Uterus (tissue), 4 donors: ENCODE results near the gene C1QTNF3. TPM values are rescaled to one million over a fixed set of nuclear protein-coding genes. Genes with fewer than 3 reads are reported as not detected.

Source experiments
- DNase-seq, 2 donors: peaks; one replicate each; pipeline ENCODE4 v3.0.0-alpha.2; 2019 to 2020
- H3K27ac ChIP-seq, 2 donors: fragments of 200-600 bp; sonication (generic); 1 replicate in 1 of 2; 2 replicates in 1 of 2; pipeline ENCODE4 v1.5.1; 2016 to 2018
- H3K27me3 ChIP-seq, 2 donors: fragments of 200-600 bp; sonication (generic); one replicate each; pipeline ENCODE4 v1.5.1; 2018 to 2019; ENCODE audit warnings: control low read depth in 1 of 2
- H3K36me3 ChIP-seq, 2 donors: fragments of 200-600 bp; sonication (generic); one replicate each; pipeline ENCODE4 v1.5.1; 2019; ENCODE audit warnings: control low read depth in 1 of 2
- H3K4me1 ChIP-seq, 2 donors: fragments of 200-600 bp; sonication (generic); one replicate each; pipeline ENCODE4 v1.5.1; 2018 to 2019; ENCODE audit warnings: control low read depth in 1 of 2
- H3K4me3 ChIP-seq, 2 donors: fragments of 200-600 bp; sonication (generic); 1 replicate in 1 of 2; 2 replicates in 1 of 2; pipeline ENCODE4 v1.5.1; 2018 to 2019; ENCODE audit warnings: mild to moderate bottlenecking in 1 of 2
- H3K9me3 ChIP-seq, 2 donors: fragments of 200-600 bp; sonication (generic); one replicate each; pipeline ENCODE4 v1.5.1; 2019; ENCODE audit warnings: control low read depth in 1 of 2
- POLR2A ChIP-seq, 2 donors: fragments of 450-650 bp; IDR thresholded peaks; one replicate each; pipeline ENCODE4 v1.6.1; 2016; ENCODE audit warnings: antibody characterized with exemption in 2 of 2, mild to moderate bottlenecking in 1 of 2, moderate library complexity in 1 of 2
- intact Hi-C: fragments of 100-400 bp; cut with DNase I; formaldehyde crosslinking; loops from one replicate; pipeline ENCODE4 v1.15.1; 2023; ENCODE audit warnings: low total_unique reads
- total RNA-seq, 4 donors: library from RNA; depleted of rRNA in 3 of 4; stranded (reverse); fragments of >200 nt in 3 of 4; gene quantifications; one replicate each; pipeline versions ENCODE4 v1.1.0 to v1.2.4, GENCODE V29; 2014 to 2023
- TF ChIP-seq, protein P1 (sequence below), 4 experiments: fragments of 200-600 bp in 2 of 4; fragments of 450-650 bp in 2 of 4; sonication (generic) in 2 of 4; IDR thresholded peaks; one replicate each; pipeline ENCODE4 v1.5.1; 2016 to 2019; ENCODE audit warnings: antibody characterized with exemption in 4 of 4, mild to moderate bottlenecking in 2 of 4, moderate library complexity in 1 of 4
- donor health status: DM: yes; HTN: yes; CAD: no.

C1QTNF3 gene
- total RNA-seq, 4 donors from 2014 or later: 7.6 to 35.9 (median 13.3) TPM

DNA sequence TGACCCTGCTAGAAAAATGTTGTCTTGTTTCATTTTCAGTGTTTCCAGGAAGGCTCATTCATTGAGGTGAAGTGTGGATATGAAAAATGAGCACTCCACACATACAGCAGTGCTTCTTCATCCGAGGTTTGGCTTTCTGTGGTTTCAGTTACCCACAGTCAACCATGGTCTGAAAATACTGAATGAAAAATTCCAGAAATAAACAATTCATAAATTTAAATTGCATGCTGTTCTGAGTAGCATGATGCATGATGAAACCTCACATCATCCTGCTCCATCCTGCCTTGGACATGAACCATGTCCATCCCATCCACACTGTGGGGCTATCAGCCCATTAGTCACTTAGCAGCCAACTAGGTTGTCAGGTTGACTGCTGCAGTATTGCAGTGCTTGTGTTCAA, 48.2 kb downstream of the C1QTNF3 start:
- H3K27me3 ChIP-seq: no peaks in the 10 kb centered on the region
- intact Hi-C loops: loop anchor here (10.0 kb wide), 1 partner anchor 470 kb away; no protein-coding TSS in a partner anchor
- no peak for TF ChIP-seq POLR2A (IDR thresholded peaks at IDR 0.05)
- TF ChIP-seq, protein P1, sequence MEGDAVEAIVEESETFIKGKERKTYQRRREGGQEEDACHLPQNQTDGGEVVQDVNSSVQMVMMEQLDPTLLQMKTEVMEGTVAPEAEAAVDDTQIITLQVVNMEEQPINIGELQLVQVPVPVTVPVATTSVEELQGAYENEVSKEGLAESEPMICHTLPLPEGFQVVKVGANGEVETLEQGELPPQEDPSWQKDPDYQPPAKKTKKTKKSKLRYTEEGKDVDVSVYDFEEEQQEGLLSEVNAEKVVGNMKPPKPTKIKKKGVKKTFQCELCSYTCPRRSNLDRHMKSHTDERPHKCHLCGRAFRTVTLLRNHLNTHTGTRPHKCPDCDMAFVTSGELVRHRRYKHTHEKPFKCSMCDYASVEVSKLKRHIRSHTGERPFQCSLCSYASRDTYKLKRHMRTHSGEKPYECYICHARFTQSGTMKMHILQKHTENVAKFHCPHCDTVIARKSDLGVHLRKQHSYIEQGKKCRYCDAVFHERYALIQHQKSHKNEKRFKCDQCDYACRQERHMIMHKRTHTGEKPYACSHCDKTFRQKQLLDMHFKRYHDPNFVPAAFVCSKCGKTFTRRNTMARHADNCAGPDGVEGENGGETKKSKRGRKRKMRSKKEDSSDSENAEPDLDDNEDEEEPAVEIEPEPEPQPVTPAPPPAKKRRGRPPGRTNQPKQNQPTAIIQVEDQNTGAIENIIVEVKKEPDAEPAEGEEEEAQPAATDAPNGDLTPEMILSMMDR (IDR thresholded peaks at IDR 0.05): no peak
- DNase-seq: no peak
- H3K4me3 ChIP-seq: no peak overlapping the region
- H3K36me3 ChIP-seq: no peaks in the 10 kb centered on the region
- H3K9me3 ChIP-seq: no peaks in the 10 kb centered on the region
- H3K4me1 ChIP-seq: no peaks in the 10 kb centered on the region
- H3K27ac ChIP-seq: no peak overlapping the region

DNA sequence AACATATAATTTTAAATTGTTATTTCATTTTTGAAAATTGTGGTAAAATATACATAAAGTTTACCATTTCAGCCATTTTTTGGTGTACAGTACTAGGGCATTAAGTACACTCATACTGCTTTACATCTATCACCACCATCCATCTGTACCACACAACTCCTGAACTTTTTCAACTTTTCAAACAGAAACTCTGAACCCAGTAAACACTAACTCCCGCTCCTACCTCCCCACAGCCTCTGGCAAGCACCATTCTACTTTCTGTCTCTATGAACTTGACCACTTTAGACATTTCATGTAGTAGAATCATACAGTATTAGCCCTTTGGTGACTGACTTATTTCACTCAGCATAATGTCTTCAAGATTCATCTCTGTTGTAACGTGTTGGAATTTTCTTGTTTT, 50.1 kb downstream of the C1QTNF3 start:
- TF ChIP-seq, protein P1 (IDR thresholded peaks at IDR 0.05): no peak
- no peak for TF ChIP-seq POLR2A (IDR thresholded peaks at IDR 0.05)
- Histone ChIP-seq H3K4me1 (no peaks in the 10 kb centered on the region), H3K9me3 (no peaks in the 10 kb centered on the region), H3K27me3 (no peaks in the 10 kb centered on the region), H3K4me3 (no peak overlapping the region), H3K36me3 (no peaks in the 10 kb centered on the region), H3K27ac (no peak overlapping the region)
- intact Hi-C loops: loop anchor here (10.0 kb wide), 1 partner anchor 472 kb away; no protein-coding TSS in a partner anchor
- no peak for DNase-seq

DNA sequence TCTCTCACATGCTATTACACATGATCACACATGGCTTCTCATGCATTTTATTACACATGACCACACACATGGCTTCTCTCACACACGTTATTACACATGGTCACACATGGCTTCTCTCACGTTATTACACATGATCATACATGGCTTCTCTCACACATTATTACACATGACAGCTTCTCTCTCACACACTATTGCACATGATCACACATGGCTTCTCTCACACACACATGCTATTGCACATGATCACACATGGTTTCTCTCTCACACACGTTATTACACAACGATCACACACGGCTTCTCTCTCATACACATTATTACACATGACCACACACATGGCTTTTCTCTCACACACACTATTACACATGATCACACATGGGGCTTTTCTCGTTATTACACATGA, 57.6 kb downstream of the C1QTNF3 start:
- H3K4me3 ChIP-seq: no peak overlapping the region
- no peak for DNase-seq
- no peak overlapping the region for H3K27ac ChIP-seq
- no peaks in the 10 kb centered on the region for H3K27me3 ChIP-seq
- intact Hi-C loops: no loop called here
- H3K4me1 ChIP-seq: no peaks in the 10 kb centered on the region
- H3K36me3 ChIP-seq: no peaks in the 10 kb centered on the region
- TF ChIP-seq, protein P1 (IDR thresholded peaks at IDR 0.05): no peak
- H3K9me3 ChIP-seq: no peaks in the 10 kb centered on the region

DNA sequence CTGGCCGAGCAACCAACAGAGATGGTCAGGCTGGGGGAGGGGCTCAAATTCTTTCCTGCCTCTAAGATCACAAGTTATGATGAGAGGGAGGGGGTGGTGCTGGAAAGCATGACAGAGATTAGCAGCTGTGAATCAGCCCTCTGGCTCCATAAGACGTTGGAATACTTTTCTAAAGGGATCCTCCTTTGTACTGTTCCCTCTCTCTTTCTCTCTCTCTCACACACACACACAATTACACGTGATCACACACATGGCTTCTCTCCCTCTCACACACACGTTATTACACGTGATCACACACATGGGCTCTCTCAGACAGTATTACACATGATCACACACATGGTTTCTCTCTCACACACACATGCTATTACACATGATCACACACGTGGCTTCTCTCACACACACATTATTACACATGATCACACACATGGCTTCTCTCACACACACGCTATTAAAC, 58.3 kb downstream of the C1QTNF3 start, which contains the start of gene SLC45A2:
Gene SLC45A2 (minus strand): TSS at position 23 of the 454 bp plus-strand sequence. CDS start 110 bp downstream, outside the sequence.
- Histone ChIP-seq H3K9me3 (no peaks in the 10 kb centered on the region), H3K4me3 (no peak within 1 kb of the TSS), H3K4me1 (no peaks in the 10 kb centered on the region), H3K27ac (no peak within 1 kb of the TSS), H3K36me3 (no peaks in the 10 kb centered on the region), H3K27me3 (no peaks in the 10 kb centered on the region)
- DNase-seq: no peak
- no peak for TF ChIP-seq POLR2A (IDR thresholded peaks at IDR 0.05)
- TF ChIP-seq, protein P1 (IDR thresholded peaks at IDR 0.05): no peak
- intact Hi-C loops: no loop called here

DNA sequence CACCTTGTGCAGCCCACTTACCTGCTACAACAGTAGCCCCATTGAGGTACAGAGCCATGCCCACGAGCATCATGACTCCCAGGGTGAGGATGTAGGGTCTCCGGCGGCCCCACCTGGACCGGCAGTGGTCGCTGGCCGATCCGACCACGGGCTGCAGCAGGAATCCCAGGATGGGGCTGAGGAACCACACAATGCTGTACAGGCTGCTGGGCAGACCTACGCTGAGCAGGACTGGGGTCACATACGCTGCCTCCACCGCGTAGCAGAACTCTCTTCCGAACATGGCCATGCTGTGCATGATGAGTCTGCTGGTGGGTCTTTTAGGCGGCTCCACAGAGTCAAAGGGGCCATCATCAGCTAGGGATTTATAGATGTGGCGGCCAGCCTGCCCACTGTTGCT, 58.8 kb downstream of the C1QTNF3 start:
- H3K27me3 ChIP-seq: no peaks in the 10 kb centered on the region
- H3K4me3 ChIP-seq: no peak overlapping the region
- no peak for DNase-seq
- H3K36me3 ChIP-seq: no peaks in the 10 kb centered on the region
- no peaks in the 10 kb centered on the region for H3K9me3 ChIP-seq
- intact Hi-C loops: no loop called here
- no peak overlapping the region for H3K27ac ChIP-seq
- no peak for TF ChIP-seq POLR2A (IDR thresholded peaks at IDR 0.05)
- TF ChIP-seq, protein P1 (IDR thresholded peaks at IDR 0.05): no peak
- H3K4me1 ChIP-seq: no peaks in the 10 kb centered on the region
